ENCODE results near the gene NFKB2. TPM values are rescaled to one million over a fixed set of nuclear protein-coding genes. Genes with fewer than 3 reads are reported as not detected.

NFKB2 gene
- total RNA-seq, 1 experiment from 2014 or later, result 6.1 TPM

GRCh38 chr10:102408728-102409603, 13.5 kb downstream of the NFKB2 start:
- no peak for DNase-seq (ENCODE audit: low spot score)

- DNase-seq (ENCODE audit: low spot score), result no peak
Measured at GRCh38 chr10:102409604-102410428, 14.3 kb downstream of the NFKB2 start.

- no peak for DNase-seq (ENCODE audit: low spot score)
Measured at GRCh38 chr10:102410429-102411073, 15.0 kb downstream of the NFKB2 start.

- DNase-seq (ENCODE audit: low spot score), result no peak
Measured at GRCh38 chr10:102411341-102412255, 16.1 kb downstream of the NFKB2 start.

- DNase-seq (ENCODE audit: low spot score), result no peak
Measured at GRCh38 chr10:102412293-102412692, 16.8 kb downstream of the NFKB2 start.

- no peak for DNase-seq (ENCODE audit: low spot score)
Measured at GRCh38 chr10:102413053-102413705, 17.7 kb downstream of the NFKB2 start.

- no peak for DNase-seq (ENCODE audit: low spot score)
Measured at GRCh38 chr10:102413806-102414561, 18.5 kb downstream of the NFKB2 start.

GRCh38 chr10:102414749-102415148, 19.2 kb downstream of the NFKB2 start:
- no peak for DNase-seq (ENCODE audit: low spot score)

- DNase-seq (ENCODE audit: low spot score), result no peak
Measured at GRCh38 chr10:102416283-102416682, 20.8 kb downstream of the NFKB2 start.

- no peak for DNase-seq (ENCODE audit: low spot score)
Measured at GRCh38 chr10:102416695-102417094, 21.2 kb downstream of the NFKB2 start.

- no peak for DNase-seq (ENCODE audit: low spot score)
Measured at GRCh38 chr10:102418622-102419268, 23.2 kb downstream of the NFKB2 start, which contains the start of gene PSD. Gene PSD, minus strand, starts transcription at chr10:102418785. Its CDS starts 1,747 bp downstream, at chr10:102417038.

GRCh38 chr10:102419269-102420180, 24.0 kb downstream of the NFKB2 start:
- DNase-seq (ENCODE audit: low spot score), result no peak

- no peak for DNase-seq (ENCODE audit: low spot score)
Measured at GRCh38 chr10:102420181-102420713, 24.7 kb downstream of the NFKB2 start.

GRCh38 chr10:102420714-102421506, 25.4 kb downstream of the NFKB2 start, which contains the start of gene FBXL15:
Gene FBXL15, plus strand, starts transcription at chr10:102420836. Its CDS starts 294 bp downstream, at chr10:102421130.
- DNase-seq (ENCODE audit: low spot score), result peak; percentile 94

GRCh38 chr10:102421507-102421756, 25.9 kb downstream of the NFKB2 start:
- DNase-seq (ENCODE audit: low spot score), result no peak

- DNase-seq (ENCODE audit: low spot score), result no peak
Measured at GRCh38 chr10:102421757-102422512, 26.4 kb downstream of the NFKB2 start.
